Measurements from ENCODE around the gene MCM8.
"Not testable (repeated sequence)": the region's sequence is repeated elsewhere in the genome, so short reads cannot be mapped to it uniquely, and the experiment has no call there.

Gene MCM8

GRCh38 chr20:6014957-6015356 is 64.5 kb downstream of the MCM8 start:
- no peaks in the 10 kb centered on the region for H3K27me3 ChIP-seq (ENCODE audit: control insufficient read depth, insufficient read depth, low read length)
- H3K4me3 ChIP-seq (ENCODE audit: low read length), result no peak overlapping the region
- no peak overlapping the region for H3K9ac ChIP-seq (ENCODE audit: low read length)
- peaks cover 21% of the 10 kb centered on the region for H3K36me3 ChIP-seq (ENCODE audit: control insufficient read depth, insufficient read depth, low read length)
- no peaks in the 10 kb centered on the region for H3K4me1 ChIP-seq (ENCODE audit: control insufficient read depth, insufficient read depth, low read length)
- no peak overlapping the region for H3K27ac ChIP-seq (ENCODE audit: low read depth, low read length)

GRCh38 chr20:6017467-6017866 is 67.0 kb downstream of the MCM8 start:
- no peak overlapping the region for H3K9ac ChIP-seq (ENCODE audit: low read length)
- no peaks in the 10 kb centered on the region for H3K27me3 ChIP-seq (ENCODE audit: control insufficient read depth, insufficient read depth, low read length)
- H3K4me1 ChIP-seq (ENCODE audit: control insufficient read depth, insufficient read depth, low read length), result no peaks in the 10 kb centered on the region
- H3K4me3 ChIP-seq (ENCODE audit: low read length), result no peak overlapping the region
- peaks cover 11% of the 10 kb centered on the region for H3K36me3 ChIP-seq (ENCODE audit: control insufficient read depth, insufficient read depth, low read length)
- no peak overlapping the region for H3K27ac ChIP-seq (ENCODE audit: low read depth, low read length)

DNA sequence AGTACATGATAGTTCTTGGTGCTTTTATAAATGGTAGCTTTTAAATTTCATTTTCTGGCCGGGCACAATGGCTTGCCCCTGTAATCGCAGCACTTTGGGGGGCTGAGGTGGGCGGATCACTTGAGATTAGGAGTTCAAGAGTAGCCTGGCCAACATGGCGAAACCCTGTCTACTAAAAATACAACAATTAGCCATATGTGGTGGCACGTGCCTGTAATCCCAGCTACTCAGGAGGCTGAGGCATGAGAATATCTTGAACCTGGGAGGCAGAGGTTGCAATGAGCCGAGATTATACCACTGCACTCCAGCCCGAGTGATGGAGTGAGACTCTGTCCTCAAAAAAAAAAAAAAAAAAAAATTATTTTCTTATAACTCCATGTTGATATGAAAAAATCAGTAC is 67.4 kb downstream of the MCM8 start:
- H3K4me3 ChIP-seq (ENCODE audit: low read length), result no peak overlapping the region
- peaks cover 11% of the 10 kb centered on the region for H3K36me3 ChIP-seq (ENCODE audit: control insufficient read depth, insufficient read depth, low read length)
- no peak overlapping the region for H3K9ac ChIP-seq (ENCODE audit: low read length)
- no peak overlapping the region for H3K27ac ChIP-seq (ENCODE audit: low read depth, low read length)
- no peaks in the 10 kb centered on the region for H3K27me3 ChIP-seq (ENCODE audit: control insufficient read depth, insufficient read depth, low read length)
- no peaks in the 10 kb centered on the region for H3K4me1 ChIP-seq (ENCODE audit: control insufficient read depth, insufficient read depth, low read length)

DNA sequence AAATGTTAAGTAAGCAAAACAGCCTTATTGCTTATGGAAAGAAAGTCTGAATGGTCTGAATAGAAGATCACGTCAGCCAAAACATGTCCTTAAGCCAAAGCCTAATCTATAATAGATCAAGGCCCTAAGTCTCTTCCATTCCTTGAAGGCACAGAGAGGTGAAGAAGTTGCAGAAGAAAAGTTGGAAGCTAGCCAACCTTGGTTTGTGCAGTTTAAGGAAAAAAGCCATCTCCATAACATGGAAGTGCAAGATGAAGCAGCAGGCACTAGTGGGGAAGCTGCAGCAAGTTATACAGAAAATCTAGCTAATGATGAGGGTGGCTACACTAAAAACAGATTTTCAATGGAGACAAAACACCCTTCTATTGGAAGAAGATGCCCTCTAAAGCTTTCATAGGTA is 74.3 kb downstream of the MCM8 start:
- H3K4me3 ChIP-seq (ENCODE audit: low read length), result no peak overlapping the region
- H3K27me3 ChIP-seq (ENCODE audit: control insufficient read depth, insufficient read depth, low read length), result no peaks in the 10 kb centered on the region
- no peak overlapping the region for H3K27ac ChIP-seq (ENCODE audit: low read depth, low read length)
- no peaks in the 10 kb centered on the region for H3K4me1 ChIP-seq (ENCODE audit: control insufficient read depth, insufficient read depth, low read length)
- peaks cover 10% of the 10 kb centered on the region for H3K36me3 ChIP-seq (ENCODE audit: control insufficient read depth, insufficient read depth, low read length)
- H3K9ac ChIP-seq (ENCODE audit: low read length), result no peak overlapping the region

GRCh38 chr20:6026051-6026450 is 75.6 kb downstream of the MCM8 start:
- Histone ChIP-seq H3K36me3 (ENCODE audit: control insufficient read depth, insufficient read depth, low read length) (peaks cover 10% of the 10 kb centered on the region), H3K4me1 (ENCODE audit: control insufficient read depth, insufficient read depth, low read length) (no peaks in the 10 kb centered on the region), H3K4me3 (ENCODE audit: low read length) (no peak overlapping the region), H3K9ac (ENCODE audit: low read length) (no peak overlapping the region), H3K27ac (ENCODE audit: low read depth, low read length) (no peak overlapping the region), H3K27me3 (ENCODE audit: control insufficient read depth, insufficient read depth, low read length) (no peaks in the 10 kb centered on the region)

DNA sequence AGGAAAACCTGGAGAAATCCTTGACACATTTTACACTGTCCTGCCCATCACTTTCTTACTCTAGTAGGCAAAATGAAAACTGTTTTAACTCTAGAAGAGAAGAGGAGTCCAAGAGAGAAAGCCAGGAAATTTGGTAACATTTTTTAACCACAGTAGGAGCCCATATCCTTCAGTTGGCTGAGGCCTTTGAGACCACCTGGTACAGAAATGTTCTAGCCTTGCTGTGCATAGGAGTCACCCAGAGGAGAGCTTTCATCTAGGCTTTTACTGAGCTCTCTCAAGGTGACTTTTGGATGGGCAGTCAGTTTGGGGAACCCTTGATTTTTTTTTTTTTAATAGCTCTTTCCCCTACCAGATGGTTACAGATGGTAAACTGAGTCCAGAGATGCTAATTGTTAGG is 78.4 kb downstream of the MCM8 start:
- Histone ChIP-seq H3K9ac (ENCODE audit: low read length) (no peak overlapping the region), H3K4me1 (ENCODE audit: control insufficient read depth, insufficient read depth, low read length) (no peaks in the 10 kb centered on the region), H3K27ac (ENCODE audit: low read depth, low read length) (no peak overlapping the region), H3K27me3 (ENCODE audit: control insufficient read depth, insufficient read depth, low read length) (no peaks in the 10 kb centered on the region), H3K4me3 (ENCODE audit: low read length) (no peak overlapping the region), H3K36me3 (ENCODE audit: control insufficient read depth, insufficient read depth, low read length) (peaks cover 10% of the 10 kb centered on the region)

DNA sequence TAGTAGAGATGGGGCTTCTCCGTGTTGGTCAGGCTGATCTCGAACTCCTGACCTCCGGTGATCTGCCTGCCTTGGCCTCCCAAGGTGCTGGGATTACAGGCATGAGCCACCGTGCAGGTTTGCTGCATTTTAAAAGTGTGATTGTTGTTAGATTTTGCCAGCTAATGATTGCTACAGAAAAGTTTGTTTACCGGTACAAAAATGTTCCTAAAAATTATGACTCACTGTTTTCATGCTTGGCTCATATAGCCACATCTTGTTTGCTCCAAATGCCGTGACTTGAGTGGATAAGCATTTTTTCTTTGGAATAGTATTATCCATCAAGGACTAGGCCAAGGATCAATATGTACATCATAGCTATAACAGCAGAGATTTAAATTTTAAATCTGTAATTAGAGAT is 79.1 kb downstream of the MCM8 start:
- Histone ChIP-seq H3K27me3 (ENCODE audit: control insufficient read depth, insufficient read depth, low read length) (no peaks in the 10 kb centered on the region), H3K4me1 (ENCODE audit: control insufficient read depth, insufficient read depth, low read length) (no peaks in the 10 kb centered on the region), H3K36me3 (ENCODE audit: control insufficient read depth, insufficient read depth, low read length) (peaks cover 10% of the 10 kb centered on the region), H3K27ac (ENCODE audit: low read depth, low read length) (no peak overlapping the region), H3K4me3 (ENCODE audit: low read length) (no peak overlapping the region), H3K9ac (ENCODE audit: low read length) (no peak overlapping the region)

GRCh38 chr20:6030453-6031080 is 80.1 kb downstream of the MCM8 start:
- Histone ChIP-seq H3K27me3 (ENCODE audit: control insufficient read depth, insufficient read depth, low read length) (no peaks in the 10 kb centered on the region), H3K4me1 (ENCODE audit: control insufficient read depth, insufficient read depth, low read length) (no peaks in the 10 kb centered on the region), H3K4me3 (ENCODE audit: low read length) (no peak overlapping the region), H3K9ac (ENCODE audit: low read length) (no peak overlapping the region), H3K27ac (ENCODE audit: low read depth, low read length) (no peak overlapping the region), H3K36me3 (ENCODE audit: control insufficient read depth, insufficient read depth, low read length) (peaks cover 5% of the 10 kb centered on the region)

DNA sequence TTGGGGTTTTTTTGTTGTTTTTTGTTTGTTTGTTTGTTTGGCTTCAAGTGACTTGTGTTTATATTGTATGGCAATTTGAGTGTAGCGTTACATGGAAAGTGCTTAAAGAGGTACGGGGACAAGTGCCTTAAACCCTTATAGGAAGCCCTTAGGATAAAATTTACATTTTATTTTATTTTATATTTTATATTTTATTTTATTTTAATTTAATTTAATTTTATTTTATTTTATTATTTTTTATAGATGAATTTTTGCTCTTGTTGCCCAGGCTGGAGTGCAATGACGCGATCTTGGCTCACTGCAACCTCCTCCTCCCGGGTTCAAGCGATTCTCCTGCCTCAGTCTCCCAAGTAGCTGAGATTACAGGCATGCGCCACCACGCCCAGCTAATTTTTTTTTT is 82.5 kb downstream of the MCM8 start:
- not testable (repeated sequence) for H3K36me3 ChIP-seq (ENCODE audit: control insufficient read depth, insufficient read depth, low read length); H3K27ac ChIP-seq (ENCODE audit: low read depth, low read length); H3K4me1 ChIP-seq (ENCODE audit: control insufficient read depth, insufficient read depth, low read length); H3K27me3 ChIP-seq (ENCODE audit: control insufficient read depth, insufficient read depth, low read length); H3K9ac ChIP-seq (ENCODE audit: low read length); H3K4me3 ChIP-seq (ENCODE audit: low read length)

DNA sequence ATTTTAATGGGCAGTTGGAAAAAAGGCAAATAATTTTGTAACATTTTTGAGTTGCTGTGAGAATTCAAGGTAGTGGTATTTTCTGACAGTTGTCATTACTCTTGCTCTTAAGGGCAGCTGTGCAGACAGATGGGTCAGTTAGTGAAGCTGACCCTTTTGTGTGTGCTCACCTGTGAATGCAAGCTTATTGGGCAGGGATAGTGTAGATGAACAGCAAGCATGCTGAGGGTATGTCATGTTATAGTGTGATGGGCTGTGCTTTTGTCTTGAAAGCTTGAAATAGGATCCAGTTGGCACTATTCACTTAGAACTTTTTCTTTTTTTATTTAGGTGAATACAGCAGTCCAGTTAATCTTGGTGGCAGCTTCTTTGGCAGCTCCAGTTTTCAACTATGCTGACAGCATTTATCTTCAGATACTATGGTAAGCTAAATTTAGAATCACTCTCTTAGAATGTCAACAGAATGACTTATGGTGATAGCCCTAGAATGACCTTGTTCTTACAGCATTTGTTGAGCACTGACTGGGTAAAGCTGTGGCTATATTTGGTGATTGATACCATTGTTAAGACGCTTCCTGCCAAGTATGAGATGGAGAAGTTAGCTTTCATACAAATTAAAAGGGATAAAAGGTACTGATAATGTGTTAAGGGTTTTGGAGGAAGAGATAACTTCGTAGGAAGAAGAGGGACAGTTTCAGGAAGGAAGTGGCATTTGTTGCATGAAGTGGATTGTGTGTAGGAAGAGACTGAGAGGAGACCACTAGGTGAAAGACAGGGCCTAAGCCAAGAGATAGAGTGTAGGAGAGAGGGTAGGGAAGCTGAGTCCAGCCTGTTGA is 83.9 kb downstream of the MCM8 start:
- no peaks in the 10 kb centered on the region for H3K4me1 ChIP-seq (ENCODE audit: control insufficient read depth, insufficient read depth, low read length)
- no peak overlapping the region for H3K27ac ChIP-seq (ENCODE audit: low read depth, low read length)
- no peak overlapping the region for H3K9ac ChIP-seq (ENCODE audit: low read length)
- H3K36me3 ChIP-seq (ENCODE audit: control insufficient read depth, insufficient read depth, low read length), result peaks cover 8% of the 10 kb centered on the region
- no peak overlapping the region for H3K4me3 ChIP-seq (ENCODE audit: low read length)
- no peaks in the 10 kb centered on the region for H3K27me3 ChIP-seq (ENCODE audit: control insufficient read depth, insufficient read depth, low read length)

GRCh38 chr20:6036213-6036612 is 85.8 kb downstream of the MCM8 start:
- Histone ChIP-seq H3K27ac (ENCODE audit: low read depth, low read length) (no peak overlapping the region), H3K36me3 (ENCODE audit: control insufficient read depth, insufficient read depth, low read length) (peaks cover 20% of the 10 kb centered on the region)

DNA sequence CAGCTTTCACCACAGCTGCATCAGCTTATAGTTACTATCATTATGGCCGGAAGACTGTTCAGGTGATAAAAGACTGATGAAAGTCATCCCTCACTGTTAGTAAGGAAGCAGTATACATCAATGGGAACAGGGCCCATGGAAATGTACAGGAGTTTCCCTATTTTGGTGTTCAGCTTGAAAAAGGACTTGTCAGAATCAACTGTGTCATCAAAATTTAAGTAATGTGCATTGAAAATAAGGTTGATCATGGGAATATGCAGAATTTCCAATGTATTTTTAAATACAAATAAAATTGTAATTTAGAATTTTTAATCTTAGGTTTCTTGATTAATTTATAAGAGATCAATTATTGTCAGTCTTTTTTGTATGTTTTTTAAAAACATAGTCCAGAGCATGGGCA is 86.6 kb downstream of the MCM8 start:
- Histone ChIP-seq H3K9ac (ENCODE audit: low read length) (no peak overlapping the region), H3K27me3 (ENCODE audit: control insufficient read depth, insufficient read depth, low read length) (no peaks in the 10 kb centered on the region), H3K27ac (ENCODE audit: low read depth, low read length) (no peak overlapping the region), H3K36me3 (ENCODE audit: control insufficient read depth, insufficient read depth, low read length) (peaks cover 20% of the 10 kb centered on the region), H3K4me1 (ENCODE audit: control insufficient read depth, insufficient read depth, low read length) (no peaks in the 10 kb centered on the region), H3K4me3 (ENCODE audit: low read length) (no peak overlapping the region)

More at GRCh38 chr20:6036213-6036612, 85.8 kb downstream of the MCM8 start:
- Histone ChIP-seq H3K4me3 (ENCODE audit: low read length) (no peak overlapping the region), H3K4me1 (ENCODE audit: control insufficient read depth, insufficient read depth, low read length) (no peaks in the 10 kb centered on the region), H3K27me3 (ENCODE audit: control insufficient read depth, insufficient read depth, low read length) (no peaks in the 10 kb centered on the region), H3K9ac (ENCODE audit: low read length) (no peak overlapping the region)

GRCh38 chr20:6038256-6038655 is 87.8 kb downstream of the MCM8 start:
- Histone ChIP-seq H3K4me3 (ENCODE audit: low read length) (no peak overlapping the region), H3K27ac (ENCODE audit: low read depth, low read length) (no peak overlapping the region), H3K4me1 (ENCODE audit: control insufficient read depth, insufficient read depth, low read length) (no peaks in the 10 kb centered on the region), H3K36me3 (ENCODE audit: control insufficient read depth, insufficient read depth, low read length) (peaks cover 20% of the 10 kb centered on the region), H3K27me3 (ENCODE audit: control insufficient read depth, insufficient read depth, low read length) (no peaks in the 10 kb centered on the region), H3K9ac (ENCODE audit: low read length) (no peak overlapping the region)

Measured in rectal smooth muscle tissue (tissue), 1 donor.